HG03439 (cell line): ENCODE data around the gene CRYGS.
A peak's percentile ranks its signal among the peaks of the same experiment; 100 is the strongest.
"Not testable (repeated sequence)": the region's sequence is repeated elsewhere in the genome, so short reads cannot be mapped to it uniquely, and the experiment has no call there.

ENCODE experiments used
- ATAC-seq: cut with Tn5 transposase; IDR thresholded peaks from one replicate; pipeline ENCODE4 v1.9.1; 2021; ENCODE audit warnings: mild to moderate bottlenecking, moderate library complexity; ENCODE audit not compliant: unreplicated experiment

The CRYGS gene

GRCh38 chr3:186564586-186564985 is 20.4 kb upstream of the CRYGS start:
- ATAC-seq: no peak

DNA sequence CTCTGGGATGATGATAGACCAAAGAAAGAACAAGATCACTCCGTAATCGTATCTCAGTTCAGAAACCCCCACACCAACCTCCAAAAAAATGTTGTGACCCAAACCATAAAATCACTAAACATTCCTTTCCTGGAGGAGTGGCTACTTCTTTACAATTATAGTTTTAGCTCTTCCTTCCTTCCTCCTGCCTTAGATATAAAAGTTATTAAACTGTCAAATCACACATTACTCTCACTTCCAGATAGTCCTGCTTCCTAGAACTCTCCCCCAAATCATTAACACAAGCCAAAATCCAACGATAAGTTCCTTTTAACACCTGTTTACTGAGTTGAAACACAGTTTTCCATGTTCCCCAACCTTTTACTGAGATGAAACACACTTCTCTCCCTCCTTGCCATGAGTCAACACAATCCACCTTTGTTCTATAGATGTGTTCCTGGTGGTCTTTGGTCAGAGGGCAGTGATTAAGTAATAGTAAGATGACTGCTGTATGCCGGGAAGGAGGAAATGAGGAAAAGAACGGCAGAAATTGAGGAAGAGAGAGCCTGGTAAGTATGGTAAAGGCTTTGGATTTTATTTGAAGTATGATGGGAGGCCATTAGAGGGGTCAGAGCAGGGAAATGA is 8.3 kb upstream of the CRYGS start:
- ATAC-seq: no peak

DNA sequence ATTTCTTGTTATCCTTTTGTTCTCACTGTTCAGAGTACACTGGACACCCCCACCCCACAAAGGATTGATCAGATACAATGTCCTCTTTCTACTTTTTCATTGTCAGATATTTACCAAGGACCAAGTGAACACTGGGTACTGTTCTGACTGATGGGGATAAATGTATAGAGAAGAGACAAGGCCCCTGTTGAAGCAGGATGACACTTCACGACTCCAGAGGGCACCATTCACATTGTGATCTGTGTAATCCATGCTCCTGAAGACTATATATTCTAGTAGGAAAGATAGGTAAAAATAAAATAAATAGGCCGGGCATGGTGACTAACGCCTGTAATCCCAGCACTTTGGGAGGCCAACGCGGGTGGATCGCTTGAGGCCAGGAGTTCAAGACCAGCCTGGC is 7.2 kb upstream of the CRYGS start:
- ATAC-seq: no peak

GRCh38 chr3:186549497-186549896 is 5.3 kb upstream of the CRYGS start:
- no peak for ATAC-seq

DNA sequence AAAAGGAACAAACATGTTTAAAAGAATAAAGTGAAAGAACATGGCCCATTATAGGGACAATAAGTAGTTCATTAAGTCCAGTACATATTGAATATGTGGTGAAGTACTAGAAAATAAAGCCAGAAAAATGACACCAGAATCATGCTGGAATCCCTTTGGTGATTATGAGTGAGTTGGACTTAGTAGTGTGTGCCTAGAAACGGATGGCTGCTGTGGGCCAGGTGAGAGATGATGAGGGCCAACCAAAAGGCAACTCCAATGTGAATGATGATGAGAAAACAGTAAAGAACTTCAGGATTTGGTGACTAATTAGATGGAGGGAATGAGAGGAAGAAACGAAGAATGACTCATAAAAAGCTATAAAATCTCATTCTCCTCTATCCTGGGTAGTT is 3.3 kb downstream of the CRYGS start:
- no peak for ATAC-seq

- peak; percentile 49 for ATAC-seq
Observed at GRCh38 chr3:186540221-186540834, 3.9 kb downstream of the CRYGS start.

GRCh38 chr3:186538779-186539178 is 5.4 kb downstream of the CRYGS start:
- no peak for ATAC-seq

GRCh38 chr3:186536883-186537844 is 7.0 kb downstream of the CRYGS start:
- ATAC-seq: no peak

DNA sequence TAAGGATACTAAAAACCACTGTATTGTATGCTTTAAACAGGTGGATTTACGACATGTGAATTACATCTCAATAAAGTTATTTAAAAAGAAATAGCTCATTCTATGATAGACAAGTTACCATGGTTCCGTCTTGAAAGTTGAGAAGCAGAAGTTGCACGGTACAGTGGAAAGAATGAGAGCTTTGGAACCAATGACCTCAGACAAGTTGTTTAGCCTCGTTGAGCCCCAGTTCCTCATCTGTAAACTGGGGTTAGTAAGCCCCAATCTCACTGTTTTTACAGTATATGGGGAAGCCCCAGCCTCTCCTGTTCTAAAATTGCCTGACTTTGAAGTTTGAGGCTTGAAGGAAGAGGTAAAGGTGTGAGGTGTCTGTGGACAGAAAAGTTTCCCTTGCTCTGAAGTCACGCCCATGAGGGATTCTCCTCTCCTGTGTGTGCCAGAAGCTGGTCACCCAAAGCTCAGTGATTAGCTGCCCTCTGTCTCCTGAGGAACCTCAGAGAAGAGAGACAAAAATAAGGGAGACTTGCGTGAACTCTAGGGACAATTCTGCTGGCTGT is 10.0 kb downstream of the CRYGS start:
- ATAC-seq: peak; percentile 86

GRCh38 chr3:186532598-186533072 is 11.5 kb downstream of the CRYGS start:
- peak; percentile 45 for ATAC-seq

- not testable (repeated sequence) for ATAC-seq
Observed at GRCh38 chr3:186531694-186532093, 12.5 kb downstream of the CRYGS start.

DNA sequence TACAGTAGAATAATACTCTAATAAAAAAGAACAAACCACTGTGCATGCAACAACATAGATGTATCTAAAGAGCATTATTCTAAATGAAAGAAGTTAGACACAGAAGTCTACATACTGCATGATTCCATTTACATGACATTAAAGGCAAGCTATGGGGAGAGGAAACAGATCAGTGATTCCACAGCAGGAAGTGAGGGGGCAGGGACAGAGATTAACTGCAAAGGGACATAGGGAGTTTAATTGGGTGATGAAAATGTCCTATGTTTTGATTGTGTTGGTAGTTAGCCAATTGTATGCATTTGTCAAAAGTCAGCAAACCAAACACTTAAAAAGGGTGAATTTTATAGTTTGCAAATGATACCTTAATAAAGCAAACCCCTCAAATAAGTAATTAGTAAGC is 13.8 kb downstream of the CRYGS start:
- no peak for ATAC-seq

DNA sequence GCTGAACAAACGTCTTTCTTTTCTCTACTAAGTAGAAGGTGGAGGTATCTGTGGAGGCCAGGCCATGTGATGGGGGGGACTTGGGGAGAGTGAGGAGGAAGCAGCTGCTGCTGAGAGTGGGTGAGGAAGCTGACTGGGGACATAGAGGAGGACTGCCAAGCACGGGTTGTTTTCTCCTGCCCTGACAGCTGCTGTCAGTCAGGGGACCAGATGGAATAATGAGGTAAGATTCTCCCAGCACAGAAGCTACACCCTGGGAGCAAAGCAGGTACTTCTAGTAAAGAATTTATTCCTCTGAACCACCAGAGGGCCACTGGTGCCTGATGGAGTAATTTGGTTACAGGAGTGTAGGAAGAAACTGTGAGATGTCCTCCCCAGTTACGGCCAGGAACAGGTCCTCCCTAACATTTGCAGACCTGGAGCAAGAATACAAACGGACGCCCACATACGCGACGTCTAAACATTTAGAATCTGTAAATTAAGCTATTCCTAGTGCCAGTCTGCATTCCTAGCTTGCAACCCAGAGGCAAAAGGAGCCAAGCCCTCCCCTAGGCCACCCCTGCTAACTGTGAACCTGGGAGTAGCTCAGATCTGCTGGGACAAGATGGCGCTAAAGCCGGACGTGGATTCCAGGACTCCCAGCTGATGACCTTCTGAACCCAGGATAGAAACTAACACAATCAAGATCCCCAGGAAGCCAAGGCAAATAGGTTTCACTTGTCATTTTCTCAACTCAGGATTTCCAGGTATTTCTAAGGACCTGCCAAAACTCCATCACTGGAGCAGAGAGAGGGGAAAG is 14.8 kb downstream of the CRYGS start:
- no peak for ATAC-seq

- peak; percentile 42 for ATAC-seq
Observed at GRCh38 chr3:186526256-186526606, 17.9 kb downstream of the CRYGS start.

- peak; percentile 15 for ATAC-seq
Observed at GRCh38 chr3:186525369-186526255, 18.6 kb downstream of the CRYGS start.

DNA sequence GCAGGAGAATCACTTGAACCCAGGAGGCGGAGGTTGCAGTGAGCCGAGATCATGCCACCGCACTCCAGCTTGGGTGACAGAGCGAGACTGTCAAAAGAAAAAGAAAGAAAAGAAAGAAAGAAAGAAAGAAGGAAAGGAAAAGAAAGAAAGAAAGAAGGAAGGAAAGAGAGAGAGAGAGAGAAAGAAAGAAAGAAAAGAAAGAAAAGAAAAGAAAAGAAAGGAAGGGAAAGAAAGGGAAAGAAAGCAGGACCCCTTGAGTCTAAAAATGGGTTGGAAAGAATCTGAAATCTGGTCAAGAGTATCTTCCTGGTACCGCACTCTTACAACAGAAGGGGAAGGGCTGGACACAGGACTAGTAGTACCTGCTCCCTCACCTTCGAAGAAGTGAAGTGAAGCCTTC is 19.6 kb downstream of the CRYGS start:
- no peak for ATAC-seq

DNA sequence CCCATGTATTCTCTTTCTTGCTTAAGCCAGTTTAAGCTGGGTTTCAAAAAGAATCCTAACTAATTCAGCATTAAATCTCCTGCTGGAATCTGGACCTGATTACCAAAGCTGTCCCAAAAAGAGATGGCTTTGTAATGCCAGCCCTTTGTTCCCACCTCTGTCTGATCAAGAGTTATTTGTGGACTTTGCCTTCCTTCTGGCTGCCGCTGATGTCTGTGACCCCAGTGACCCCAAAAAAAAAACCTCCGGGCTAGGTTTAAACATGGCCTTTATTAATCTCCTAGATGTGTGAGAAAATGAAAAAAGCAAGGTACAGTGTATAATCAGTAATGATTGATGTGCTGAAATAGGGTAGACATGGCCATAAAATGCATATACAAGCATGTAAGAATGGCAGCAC is 20.7 kb downstream of the CRYGS start:
- ATAC-seq: no peak

GRCh38 chr3:186523022-186523421 is 21.2 kb downstream of the CRYGS start:
- no peak for ATAC-seq

DNA sequence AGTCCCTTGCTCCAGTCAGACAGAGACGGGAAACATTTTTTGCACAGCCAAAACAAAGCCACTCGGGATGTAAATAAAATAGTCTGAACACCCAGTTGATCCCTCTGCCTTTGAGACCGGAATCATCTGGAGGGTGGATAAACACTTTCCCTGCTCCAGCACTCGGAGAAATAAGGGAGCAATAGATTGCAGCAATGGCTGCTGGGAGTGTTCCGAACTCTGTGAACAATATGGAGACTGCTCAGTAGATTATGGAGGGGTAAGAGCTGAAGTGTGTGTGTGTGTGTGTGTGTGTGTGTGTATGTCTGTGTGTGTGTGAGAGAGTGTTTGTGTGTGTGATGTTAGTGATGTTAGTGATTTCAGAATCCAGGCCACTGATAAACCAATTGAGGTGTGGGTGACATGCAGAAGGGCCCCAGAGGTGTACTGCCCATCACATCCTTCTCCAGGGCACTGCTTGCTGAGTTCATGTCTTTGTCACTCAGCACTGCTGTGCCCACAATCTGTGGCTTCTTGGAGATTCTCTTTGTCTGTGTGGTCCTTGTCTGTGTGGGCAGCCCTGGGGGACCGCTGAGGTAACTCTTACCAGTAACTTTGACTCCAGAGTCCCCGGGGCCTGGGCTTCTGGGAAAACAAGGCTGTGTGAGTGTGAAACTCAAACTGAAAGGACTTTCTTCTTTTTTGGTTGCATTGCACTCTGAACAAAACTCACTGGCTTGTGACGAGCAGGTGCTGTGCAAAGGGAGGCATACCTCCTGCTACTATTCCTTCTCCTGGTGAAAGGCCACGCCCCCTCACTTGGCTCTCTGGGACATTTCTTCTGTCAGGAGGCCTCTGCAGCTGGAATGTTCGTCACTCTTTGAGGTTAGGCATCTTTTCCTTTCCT is 23.0 kb downstream of the CRYGS start:
- ATAC-seq: peak; percentile 56
